Psoas muscle (tissue), 8 donors: ENCODE measurements around the gene COMMD10. TPM values are rescaled to one million over a fixed set of nuclear protein-coding genes. Genes with fewer than 3 reads are reported as not detected.

Source experiments
- ATAC-seq, 4 donors: fragments of 200-7000 bp; cut with Tn5 transposase; one replicate each; pipeline ENCODE4 v1.9.1; 2020; ENCODE audit warnings: moderate library complexity in 3 of 4, mild to moderate bottlenecking in 2 of 4
- DNase-seq, 2 donors: peaks; one replicate each; pipeline ENCODE4 v3.0.0-alpha.2; 2020
- H3K27ac ChIP-seq: fragments of 200-600 bp; one replicate; pipeline ENCODE4 v1.8.0; 2022
- H3K27me3 ChIP-seq, 3 donors: fragments of 200-600 bp in 1 of 3; one replicate each; pipeline versions ENCODE4 v1.6.1 to v1.8.0; 2013 to 2022; ENCODE audit warnings: low read length in 2 of 3, mild to moderate bottlenecking in 2 of 3, moderate library complexity in 1 of 3; ENCODE audit not compliant: insufficient read depth in 3 of 3
- H3K36me3 ChIP-seq, 2 donors: fragments of 200-600 bp in 1 of 2; one replicate each; pipeline versions ENCODE4 v1.6.1 to v1.8.0; 2013 to 2022; ENCODE audit warnings: low read depth in 1 of 2, mild to moderate bottlenecking in 1 of 2, moderate library complexity in 1 of 2; ENCODE audit not compliant: insufficient read depth in 1 of 2
- H3K4me1 ChIP-seq: fragments of 200-600 bp; one replicate; pipeline ENCODE4 v1.8.0; 2022
- H3K4me3 ChIP-seq: fragments of 200-600 bp; one replicate; pipeline ENCODE4 v1.8.0; 2022; ENCODE audit warnings: mild to moderate bottlenecking
- H3K9me3 ChIP-seq: fragments of 200-600 bp; one replicate; pipeline ENCODE4 v1.8.0; 2022
- CTCF ChIP-seq: fragments of 200-600 bp; IDR thresholded peaks from one replicate; pipeline ENCODE4 v1.8.0; 2022; ENCODE audit warnings: antibody characterized with exemption
- WGBS, 3 donors: extraction: QIAGEN DNeasy Blood & Tissue Kit; methylation state at CpG; one replicate each; pipeline versions ENCODE4 v1.1.6 to v1.1.7; 2013; 5-methylcytosine and 5-hydroxymethylcytosine counted together
- intact Hi-C, 2 donors: fragments of 100-400 bp; cut with DNase I; formaldehyde crosslinking; loops; one replicate each; pipeline versions ENCODE4 v1.11.0 to v1.14.2; 2022
- polyA plus RNA-seq, 3 donors: library from polyadenylated mRNA; stranded (reverse); fragments of 200-250 nt; gene quantifications; one replicate each; pipeline ENCODE4 v1.2.3, GENCODE V29; 2013
- total RNA-seq, 4 donors: library from RNA; stranded (reverse); fragmentation: NEBNext Ultra II Directional in 2 of 4; extraction: Animal tissue kit (Norgen Biotek cat#: 25700) in 2 of 4; gene quantifications; one replicate each; pipeline versions ENCODE4 v1.2.1 to v1.2.4, GENCODE V29; 2021 to 2023
- donor health status: healthy with polysubstance abuse.
- donor health status: DM: no; HTN: no; CAD: no; lungs with moderate emphysema.
- donor health status: Bipolar disorder and iron deficiency.
- donor health status: healthy.
- donor health status: DM: yes; HTN: yes; CAD: no.
- donor health status: DM: no; HTN: no; CAD: no.
- donor health status: DM: no; HTN: no; CAD: no.
- donor health status: DM: yes; HTN: yes; CAD: no.

The COMMD10 gene
- total and polyA plus RNA-seq, 7 donors = 8.4 to 23.0 (median 16.7) TPM

GRCh38 chr5:116071211-116071610 lies 13.6 kb upstream of the COMMD10 start:
- H3K36me3 ChIP-seq = no peaks in the 10 kb centered on the region
- ATAC-seq (no peak), DNase-seq (no peak)
- no peaks in the 10 kb centered on the region for H3K9me3 ChIP-seq
- TF ChIP-seq CTCF = no peak
- intact Hi-C loops = loop anchor here in 1 of 2 donors (5.0 to 10.0 kb wide), 2 partner anchors 229 to 1714 kb away; partner anchors contain the start of genes AP3S1 and ATG12
- H3K4me3 ChIP-seq = no peak overlapping the region
- no peaks in the 10 kb centered on the region for H3K4me1 ChIP-seq
- no peak overlapping the region for H3K27ac ChIP-seq
- 86 to 96% (median 95%) methylated on average over 1 of the region's 1 CpG for WGBS, 3 donors
- H3K27me3 ChIP-seq = peaks cover 0 to 2% (median 0%) of the 10 kb centered on the region in 3 donors

- peaks cover 0 to 2% (median 0%) of the 10 kb centered on the region in 3 donors for H3K27me3 ChIP-seq
- H3K27ac ChIP-seq = no peak overlapping the region
- DNase-seq (no peak), ATAC-seq (no peak)
- WGBS, 3 donors = 33 to 50% (median 42%) methylated on average over 6 of the region's 6 CpGs
- no peaks in the 10 kb centered on the region for H3K9me3 ChIP-seq
- no peak overlapping the region for H3K4me3 ChIP-seq
- no peaks in the 10 kb centered on the region for H3K4me1 ChIP-seq
- H3K36me3 ChIP-seq = no peaks in the 10 kb centered on the region
- intact Hi-C loops = loop anchor here in 1 of 2 donors (10.0 kb wide), 1 partner anchor 1709 kb away; no protein-coding TSS in a partner anchor
- no peak for TF ChIP-seq CTCF
These were observed 9.5 kb upstream of the COMMD10 start for GRCh38 chr5:116075191-116075831.

GRCh38 chr5:116076496-116076895 lies 8.3 kb upstream of the COMMD10 start:
- peaks cover 0 to 2% (median 0%) of the 10 kb centered on the region in 3 donors for H3K27me3 ChIP-seq
- ATAC-seq = no peak
- no peak overlapping the region for H3K27ac ChIP-seq
- H3K4me3 ChIP-seq = no peak overlapping the region
- 93 to 97% (median 94%) methylated on average over 1 of the region's 1 CpG for WGBS, 3 donors
- H3K9me3 ChIP-seq = no peaks in the 10 kb centered on the region
- intact Hi-C loops = loop anchor here in 1 of 2 donors (10.0 kb wide), 1 partner anchor 1708 kb away; no protein-coding TSS in a partner anchor
- H3K4me1 ChIP-seq = no peaks in the 10 kb centered on the region
- TF ChIP-seq CTCF = no peak
- H3K36me3 ChIP-seq = no peaks in the 10 kb centered on the region
- DNase-seq = no peak

- Histone ChIP-seq H3K27me3 (peaks cover 0 to 2% (median 0%) of the 10 kb centered on the region in 3 donors), H3K9me3 (no peaks in the 10 kb centered on the region), H3K36me3 (no peaks in the 10 kb centered on the region), H3K4me3 (no peak overlapping the region), H3K4me1 (peaks cover 8% of the 10 kb centered on the region), H3K27ac (no peak overlapping the region)
- TF ChIP-seq CTCF = no peak
- WGBS, 3 donors = 91 to 95% (median 92%) methylated on average over 5 of the region's 5 CpGs
- ATAC-seq = no peak
- intact Hi-C loops = loop anchor here in 1 of 2 donors (10.0 kb wide), 1 partner anchor 1707 kb away; no protein-coding TSS in a partner anchor
- DNase-seq = no peak
These were observed 6.6 kb upstream of the COMMD10 start for GRCh38 chr5:116078199-116078598.
